GM23338 (cell line): ENCODE data around the gene ACTMAP.
"Not testable (repeated sequence)": the region's sequence is repeated elsewhere in the genome, so short reads cannot be mapped to it uniquely, and the experiment has no call there.

ENCODE experiments used
- CREB1 ChIP-seq: fragments of 250-450 bp; sonication (Bioruptor Pico); IDR thresholded peaks from 2 replicates; pipeline ENCODE4 v1.5.0; 2020; ENCODE audit warnings: low read depth, mild to moderate bottlenecking, moderate library complexity
- CTCF ChIP-seq, 2 experiments: fragments of 200-600 bp in 1 of 2; sonication (generic) in 1 of 2; conservative IDR thresholded peaks; 2 replicates each; pipeline versions ENCODE4 v1.5.1 to v1.6.1; 2016 to 2017; ENCODE audit warnings: antibody characterized with exemption in 2 of 2, low read depth in 2 of 2, mild to moderate bottlenecking in 2 of 2, moderate library complexity in 1 of 2
- EZH2 ChIP-seq: fragments of 200-600 bp; sonication (generic); IDR thresholded peaks from one replicate; pipeline ENCODE4 v1.8.0; 2017; ENCODE audit warnings: antibody characterized with exemption, mild to moderate bottlenecking, low read depth; ENCODE audit not compliant: unreplicated experiment
- EZH2phosphoT487 ChIP-seq: fragments of 200-600 bp; sonication (generic); IDR thresholded peaks from one replicate; pipeline ENCODE4 v1.8.1; 2018; ENCODE audit warnings: antibody characterized with exemption; ENCODE audit not compliant: unreplicated experiment
- JUNB ChIP-seq: IDR thresholded peaks from one replicate; pipeline ENCODE4 v1.6.1; 2016; ENCODE audit warnings: antibody characterized with exemption; ENCODE audit not compliant: unreplicated experiment
- POLR2AphosphoS5 ChIP-seq: IDR thresholded peaks from 2 replicates; pipeline ENCODE4 v1.6.1; 2016; ENCODE audit warnings: antibody characterized with exemption, low read depth
- TF ChIP-seq, protein P1 (sequence below): IDR thresholded peaks from one replicate; pipeline ENCODE4 v1.6.1; 2018; ENCODE audit warnings: antibody characterized with exemption; ENCODE audit not compliant: unreplicated experiment

DNA sequence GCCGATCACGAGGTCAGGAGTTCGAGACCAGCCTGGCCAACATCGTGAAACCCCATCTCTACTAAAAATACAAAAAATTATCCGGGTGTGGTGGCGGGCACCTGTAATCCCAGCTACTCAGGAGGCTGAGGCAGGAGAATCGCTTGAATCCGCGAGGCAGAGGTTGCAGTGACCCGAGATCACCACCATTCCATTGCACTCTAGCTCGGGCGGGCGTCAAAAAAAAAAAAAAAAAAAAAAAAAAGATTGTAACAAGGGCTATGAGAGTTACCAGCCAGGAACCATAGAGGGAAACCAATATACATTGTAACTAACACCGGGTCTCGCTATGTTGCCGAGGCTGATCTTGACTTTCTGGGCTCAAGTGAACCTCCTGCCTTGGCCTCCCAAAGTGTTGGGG, 18.0 kb downstream of the ACTMAP start:
- TF ChIP-seq CTCF (conservative IDR thresholded peaks at IDR 0.05; ENCODE audit: low read depth in 2 of 2); CREB1 (CRISPR knock-in tag); EZH2; POLR2AphosphoS5; EZH2phosphoT487; JUNB: not testable (repeated sequence)
- TF ChIP-seq, protein P1, sequence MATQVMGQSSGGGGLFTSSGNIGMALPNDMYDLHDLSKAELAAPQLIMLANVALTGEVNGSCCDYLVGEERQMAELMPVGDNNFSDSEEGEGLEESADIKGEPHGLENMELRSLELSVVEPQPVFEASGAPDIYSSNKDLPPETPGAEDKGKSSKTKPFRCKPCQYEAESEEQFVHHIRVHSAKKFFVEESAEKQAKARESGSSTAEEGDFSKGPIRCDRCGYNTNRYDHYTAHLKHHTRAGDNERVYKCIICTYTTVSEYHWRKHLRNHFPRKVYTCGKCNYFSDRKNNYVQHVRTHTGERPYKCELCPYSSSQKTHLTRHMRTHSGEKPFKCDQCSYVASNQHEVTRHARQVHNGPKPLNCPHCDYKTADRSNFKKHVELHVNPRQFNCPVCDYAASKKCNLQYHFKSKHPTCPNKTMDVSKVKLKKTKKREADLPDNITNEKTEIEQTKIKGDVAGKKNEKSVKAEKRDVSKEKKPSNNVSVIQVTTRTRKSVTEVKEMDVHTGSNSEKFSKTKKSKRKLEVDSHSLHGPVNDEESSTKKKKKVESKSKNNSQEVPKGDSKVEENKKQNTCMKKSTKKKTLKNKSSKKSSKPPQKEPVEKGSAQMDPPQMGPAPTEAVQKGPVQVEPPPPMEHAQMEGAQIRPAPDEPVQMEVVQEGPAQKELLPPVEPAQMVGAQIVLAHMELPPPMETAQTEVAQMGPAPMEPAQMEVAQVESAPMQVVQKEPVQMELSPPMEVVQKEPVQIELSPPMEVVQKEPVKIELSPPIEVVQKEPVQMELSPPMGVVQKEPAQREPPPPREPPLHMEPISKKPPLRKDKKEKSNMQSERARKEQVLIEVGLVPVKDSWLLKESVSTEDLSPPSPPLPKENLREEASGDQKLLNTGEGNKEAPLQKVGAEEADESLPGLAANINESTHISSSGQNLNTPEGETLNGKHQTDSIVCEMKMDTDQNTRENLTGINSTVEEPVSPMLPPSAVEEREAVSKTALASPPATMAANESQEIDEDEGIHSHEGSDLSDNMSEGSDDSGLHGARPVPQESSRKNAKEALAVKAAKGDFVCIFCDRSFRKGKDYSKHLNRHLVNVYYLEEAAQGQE, result not testable (repeated sequence)
